Upper lobe of left lung (tissue), 6 donors: ENCODE results near the gene FBN3. TPM values are rescaled to one million over a fixed set of nuclear protein-coding genes. Genes with fewer than 3 reads are reported as not detected.

Experiments used
- ATAC-seq, 2 donors: fragments of 200-7000 bp; cut with Tn5 transposase; one replicate each; pipeline ENCODE4 v1.9.1; 2022; ENCODE audit warnings: mild to moderate bottlenecking in 2 of 2, moderate library complexity in 2 of 2; ENCODE audit not compliant: low FRiP score in 2 of 2
- DNase-seq, 2 donors: peaks; one replicate each; pipeline ENCODE4 v3.0.0-alpha.2; 2019 to 2020
- H3K27ac ChIP-seq, 4 donors: fragments of 200-600 bp; sonication (generic); one replicate each; pipeline ENCODE4 v1.5.1; 2016 to 2019
- H3K27me3 ChIP-seq, 4 donors: fragments of 200-600 bp; sonication (generic); one replicate each; pipeline ENCODE4 v1.5.1; 2017 to 2019
- H3K36me3 ChIP-seq, 4 donors: fragments of 200-600 bp; sonication (generic); one replicate each; pipeline ENCODE4 v1.5.1; 2016 to 2019
- H3K4me1 ChIP-seq, 4 donors: fragments of 200-600 bp; sonication (generic); one replicate each; pipeline ENCODE4 v1.5.1; 2018 to 2019
- H3K4me3 ChIP-seq, 4 donors: fragments of 200-600 bp; sonication (generic); one replicate each; pipeline ENCODE4 v1.5.1; 2017 to 2019; ENCODE audit warnings: mild to moderate bottlenecking in 2 of 4, moderate library complexity in 1 of 4
- H3K9me3 ChIP-seq, 4 donors: fragments of 200-600 bp; sonication (generic); one replicate each; pipeline ENCODE4 v1.5.1; 2018 to 2019
- EP300 ChIP-seq, 4 donors: sonication (generic); formaldehyde crosslinking; IDR thresholded peaks; one replicate each; pipeline ENCODE4 v1.5.1; 2017; ENCODE audit warnings: antibody characterized with exemption in 4 of 4, control low read depth in 2 of 4
- POLR2A ChIP-seq, 4 donors: fragments of 450-650 bp; IDR thresholded peaks; one replicate each; pipeline ENCODE4 v1.5.1; 2016 to 2017; ENCODE audit warnings: antibody characterized with exemption in 4 of 4, mild to moderate bottlenecking in 2 of 4
- POLR2AphosphoS5 ChIP-seq, 2 donors: sonication (generic); formaldehyde crosslinking; IDR thresholded peaks; one replicate each; pipeline ENCODE4 v1.5.1; 2017; ENCODE audit warnings: antibody characterized with exemption in 2 of 2
- WGBS, 2 donors: methylation state at CpG; one replicate each; pipeline ENCODE4 v1.1.5; 2017 to 2018; 5-methylcytosine and 5-hydroxymethylcytosine counted together
- total RNA-seq, 6 donors: library from RNA; depleted of rRNA in 4 of 6; stranded (reverse); fragments of >200 nt in 4 of 6; gene quantifications; one replicate each; pipeline versions ENCODE4 v1.1.0 to v1.2.1, GENCODE V29; 2016 to 2021
- TF ChIP-seq, protein P1 (sequence below), 6 experiments: fragments of 450-650 bp in 4 of 6; fragments of 200-600 bp in 2 of 6; sonication (generic) in 2 of 6; IDR thresholded peaks; one replicate each; pipeline ENCODE4 v1.5.1; 2016 to 2019; ENCODE audit warnings: antibody characterized with exemption in 6 of 6
- donor health status: DM: no; HTN: no; CAD: no; lungs with moderate emphysema.
- donor health status: DM: no; HTN: yes; CAD: no; lungs with severe emphysema.

Gene FBN3
- total RNA-seq, 6 donors from 2014 or later: 0.10 to 106 (median 8.0) TPM

DNA sequence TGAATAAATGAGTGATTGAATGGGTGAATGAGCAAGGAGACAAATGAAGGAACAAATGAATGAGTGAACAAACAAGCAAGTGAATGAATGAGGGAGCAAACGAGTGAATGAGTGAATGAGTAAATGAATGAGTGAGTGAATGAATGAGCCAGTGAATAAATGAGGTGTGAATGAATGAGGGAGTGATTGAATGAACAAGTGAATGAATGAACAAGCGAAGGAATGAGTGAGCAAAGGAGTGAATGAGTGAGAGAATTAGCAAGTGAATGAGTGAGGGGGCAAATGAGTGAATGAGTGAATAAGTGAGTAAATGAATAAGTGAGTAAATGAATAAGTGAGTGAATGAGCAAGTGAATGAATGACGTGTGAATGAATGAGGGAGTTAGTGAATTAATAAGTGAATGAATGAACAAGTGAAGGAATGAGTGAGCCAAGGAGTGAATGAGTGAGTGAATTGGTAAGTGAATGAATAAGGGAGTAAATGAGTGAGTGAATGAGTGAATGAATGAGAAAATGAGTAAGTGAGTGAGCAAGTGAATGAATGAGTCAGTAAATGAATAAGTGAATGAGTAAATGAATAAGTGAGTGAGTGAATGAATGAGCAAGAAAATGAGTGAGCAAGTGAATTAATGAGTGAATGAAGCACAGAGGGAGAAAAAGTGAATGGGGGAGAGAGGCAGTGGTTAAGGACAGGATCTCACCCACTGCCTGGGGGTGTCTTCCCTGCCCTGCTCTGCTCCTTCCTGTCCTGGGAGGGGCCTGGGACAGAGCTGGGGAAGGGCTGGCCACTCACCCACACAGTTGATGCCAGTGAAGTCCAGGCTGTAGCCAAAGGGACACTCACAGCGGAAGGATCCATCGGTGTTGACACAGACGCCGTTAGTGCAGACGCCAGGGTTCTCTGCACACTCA is 60.4 kb downstream of the FBN3 start:
- TF ChIP-seq EP300 (IDR thresholded peaks at IDR 0.05) (no peak), POLR2AphosphoS5 (IDR thresholded peaks at IDR 0.05) (no peak), POLR2A (IDR thresholded peaks at IDR 0.05) (no peak)
- TF ChIP-seq, protein P1, sequence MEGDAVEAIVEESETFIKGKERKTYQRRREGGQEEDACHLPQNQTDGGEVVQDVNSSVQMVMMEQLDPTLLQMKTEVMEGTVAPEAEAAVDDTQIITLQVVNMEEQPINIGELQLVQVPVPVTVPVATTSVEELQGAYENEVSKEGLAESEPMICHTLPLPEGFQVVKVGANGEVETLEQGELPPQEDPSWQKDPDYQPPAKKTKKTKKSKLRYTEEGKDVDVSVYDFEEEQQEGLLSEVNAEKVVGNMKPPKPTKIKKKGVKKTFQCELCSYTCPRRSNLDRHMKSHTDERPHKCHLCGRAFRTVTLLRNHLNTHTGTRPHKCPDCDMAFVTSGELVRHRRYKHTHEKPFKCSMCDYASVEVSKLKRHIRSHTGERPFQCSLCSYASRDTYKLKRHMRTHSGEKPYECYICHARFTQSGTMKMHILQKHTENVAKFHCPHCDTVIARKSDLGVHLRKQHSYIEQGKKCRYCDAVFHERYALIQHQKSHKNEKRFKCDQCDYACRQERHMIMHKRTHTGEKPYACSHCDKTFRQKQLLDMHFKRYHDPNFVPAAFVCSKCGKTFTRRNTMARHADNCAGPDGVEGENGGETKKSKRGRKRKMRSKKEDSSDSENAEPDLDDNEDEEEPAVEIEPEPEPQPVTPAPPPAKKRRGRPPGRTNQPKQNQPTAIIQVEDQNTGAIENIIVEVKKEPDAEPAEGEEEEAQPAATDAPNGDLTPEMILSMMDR (IDR thresholded peaks at IDR 0.05): no peak

DNA sequence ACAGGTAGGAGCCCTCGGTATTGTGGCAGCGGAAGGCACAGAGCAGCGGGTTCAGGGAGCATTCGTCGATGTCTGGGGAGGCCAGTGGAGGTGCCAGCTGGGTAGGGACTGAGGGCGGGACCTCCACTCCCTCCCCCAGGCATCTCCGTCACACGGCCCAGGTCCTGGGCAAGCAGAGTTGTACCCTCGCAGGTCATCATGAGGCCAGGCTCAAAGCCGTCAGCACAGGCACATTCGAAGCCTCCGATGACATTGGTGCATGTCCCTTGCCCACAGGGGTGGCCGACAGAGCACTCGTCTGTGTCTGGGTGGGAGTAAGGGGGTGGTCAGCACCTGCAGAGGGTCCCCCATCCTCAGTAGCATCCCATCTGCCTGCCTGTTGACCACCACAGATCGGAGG is 61.5 kb downstream of the FBN3 start:
- H3K27ac ChIP-seq: no peak overlapping the region
- 95 to 97% methylated on average over 4 to 15 of the region's 15 CpGs for WGBS, 2 donors
- no peak overlapping the region for H3K4me3 ChIP-seq
- DNase-seq: no peak
- TF ChIP-seq EP300 (IDR thresholded peaks at IDR 0.05) (no peak), POLR2AphosphoS5 (IDR thresholded peaks at IDR 0.05) (no peak), POLR2A (IDR thresholded peaks at IDR 0.05) (no peak)
- TF ChIP-seq, protein P1 (IDR thresholded peaks at IDR 0.05): no peak
- ATAC-seq: no peak
- peaks cover 0 to 11% (median 0%) of the 10 kb centered on the region in 4 donors for H3K4me1 ChIP-seq
- H3K9me3 ChIP-seq: no peaks in the 10 kb centered on the region
- H3K36me3 ChIP-seq: no peaks in the 10 kb centered on the region
- no peaks in the 10 kb centered on the region for H3K27me3 ChIP-seq

More for the DNA sequence above, 60.4 kb downstream of the FBN3 start:
- DNase-seq: no peak
- H3K4me3 ChIP-seq: no peak overlapping the region
- peaks cover 0 to 4% (median 0%) of the 10 kb centered on the region in 4 donors for H3K9me3 ChIP-seq
- ATAC-seq: no peak
- peaks cover 0 to 11% (median 0%) of the 10 kb centered on the region in 4 donors for H3K4me1 ChIP-seq
- WGBS, 2 donors: 80 to 85% methylated on average over 8 of the region's 8 CpGs
- H3K36me3 ChIP-seq: no peaks in the 10 kb centered on the region
- no peaks in the 10 kb centered on the region for H3K27me3 ChIP-seq
- no peak overlapping the region for H3K27ac ChIP-seq

DNA sequence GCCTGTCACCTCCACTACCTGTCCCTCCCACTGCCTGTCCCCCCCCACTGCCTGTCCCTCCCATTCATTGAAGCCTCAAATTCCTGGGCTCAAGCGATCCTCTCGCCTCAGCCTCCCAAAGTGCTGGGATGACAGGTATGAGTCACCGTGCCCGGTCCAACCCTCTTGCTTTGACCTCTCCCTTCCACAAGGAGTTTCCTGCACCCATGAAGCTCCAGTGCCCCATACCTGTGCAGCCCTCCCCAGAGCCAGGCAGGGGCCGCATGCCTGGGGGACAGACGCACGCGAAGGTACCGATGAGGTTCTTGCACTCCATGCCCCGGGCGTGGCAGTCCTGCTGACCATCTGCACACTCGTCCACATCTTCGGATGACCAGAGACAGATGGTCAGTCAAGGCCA is 62.5 kb downstream of the FBN3 start:
- 92 to 95% methylated on average over 6 to 13 of the region's 13 CpGs for WGBS, 2 donors
- DNase-seq: no peak
- H3K27ac ChIP-seq: no peak overlapping the region
- TF ChIP-seq POLR2AphosphoS5 (IDR thresholded peaks at IDR 0.05) (no peak), EP300 (IDR thresholded peaks at IDR 0.05) (no peak), POLR2A (IDR thresholded peaks at IDR 0.05) (no peak)
- TF ChIP-seq, protein P1 (IDR thresholded peaks at IDR 0.05): no peak
- H3K27me3 ChIP-seq: no peaks in the 10 kb centered on the region
- no peak overlapping the region for H3K4me3 ChIP-seq
- no peak for ATAC-seq
- H3K4me1 ChIP-seq: peaks cover 0 to 11% (median 0%) of the 10 kb centered on the region in 4 donors
- H3K9me3 ChIP-seq: no peaks in the 10 kb centered on the region
- H3K36me3 ChIP-seq: no peaks in the 10 kb centered on the region

DNA sequence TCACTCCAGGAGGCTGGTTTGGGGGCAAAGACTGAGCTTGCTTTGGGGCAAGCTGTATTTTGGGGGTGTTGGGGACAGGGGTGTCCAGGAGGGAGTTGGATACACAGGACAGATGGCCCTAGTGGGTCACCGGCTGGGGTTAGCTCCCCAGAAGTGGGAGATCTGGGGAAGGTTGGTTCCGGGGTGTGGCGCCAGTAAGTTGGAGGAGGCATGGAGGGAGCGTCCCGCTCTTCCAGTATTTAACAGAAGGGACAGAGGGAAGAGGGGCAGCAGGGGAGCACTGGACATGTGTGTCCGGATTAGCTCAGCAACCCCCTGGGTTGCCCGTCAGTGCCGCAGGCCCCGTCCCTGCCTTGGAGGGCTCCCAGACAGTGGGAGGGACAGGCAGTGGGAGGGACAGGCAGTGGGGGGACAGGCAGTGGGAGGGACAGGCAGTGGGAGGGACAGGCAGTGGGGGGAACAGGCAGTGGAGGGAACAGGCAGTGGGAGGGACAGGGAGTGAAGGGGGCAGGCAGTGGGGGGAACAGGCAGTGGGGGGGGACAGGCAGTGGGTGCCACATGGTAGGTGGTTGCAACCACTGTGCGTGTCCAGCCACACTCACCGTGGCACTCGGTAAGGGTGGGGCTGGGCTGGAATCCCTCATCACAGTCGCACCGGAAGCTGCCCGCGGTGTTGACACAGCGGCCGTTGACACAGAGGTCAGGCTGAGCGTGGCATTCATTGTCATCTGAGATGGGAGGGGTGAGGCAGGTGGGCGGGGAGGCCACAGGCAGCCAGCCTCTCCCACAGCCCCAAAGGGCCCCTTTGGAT is 63.6 kb downstream of the FBN3 start:
- no peak overlapping the region for H3K4me3 ChIP-seq
- H3K27me3 ChIP-seq: no peaks in the 10 kb centered on the region
- TF ChIP-seq POLR2AphosphoS5 (IDR thresholded peaks at IDR 0.05) (peak in 1 of 2 donors; percentile 43), EP300 (IDR thresholded peaks at IDR 0.05) (peak in 1 of 4 donors; percentile 34)
- TF ChIP-seq, protein P1 (IDR thresholded peaks at IDR 0.05): no peak
- no peaks in the 10 kb centered on the region for H3K36me3 ChIP-seq
- peak in 1 of 2 donors; percentile 49 for DNase-seq
- WGBS, 2 donors: 46 to 60% methylated on average over 11 to 16 of the region's 20 CpGs
- no peaks in the 10 kb centered on the region for H3K9me3 ChIP-seq
- ATAC-seq: no peak
- no peak overlapping the region for H3K27ac ChIP-seq
- peaks cover 0 to 11% (median 0%) of the 10 kb centered on the region in 4 donors for H3K4me1 ChIP-seq
